HepG2 (cell line): ENCODE results near the gene AXIN1. TPM values are rescaled to one million over a fixed set of nuclear protein-coding genes. Genes with fewer than 3 reads are reported as not detected.
A peak's percentile ranks its signal among the peaks of the same experiment; 100 is the strongest.

Source experiments
- AGO2 ChIP-seq: fragments of 200-400 bp; formaldehyde crosslinking; optimal IDR thresholded peaks from 2 replicates; pipeline ENCODE3; 2017; ENCODE audit warnings: mild to moderate bottlenecking, low read depth, low read length, moderate library complexity
- CEBPG ChIP-seq: IDR thresholded peaks from 2 replicates; pipeline ENCODE4 v1.6.1; 2016
- CENPX ChIP-seq: sonication (generic); formaldehyde crosslinking; IDR thresholded peaks from 2 replicates; pipeline ENCODE4 v1.9.0; 2021; ENCODE audit warnings: mild to moderate bottlenecking, missing genetic modification reagents, moderate library complexity
- ELK4 ChIP-seq: sonication (generic); formaldehyde crosslinking; IDR thresholded peaks from 2 replicates; pipeline ENCODE4 v1.9.0; 2021; ENCODE audit warnings: missing genetic modification reagents, borderline replicate concordance
- FOSL1 ChIP-seq: sonication (generic); formaldehyde crosslinking; IDR thresholded peaks from 2 replicates; pipeline ENCODE4 v1.9.0; 2021; ENCODE audit warnings: missing genetic modification reagents, borderline replicate concordance
- NCOA2 ChIP-seq: sonication (generic); formaldehyde crosslinking; IDR thresholded peaks from 2 replicates; pipeline ENCODE4 v1.8.0; 2022; ENCODE audit warnings: inconsistent platforms
- NFYC ChIP-seq: IDR thresholded peaks from 2 replicates; pipeline ENCODE4 v1.6.1; 2016; ENCODE audit warnings: missing genetic modification reagents, missing compliant biosample characterization
- SMYD3 ChIP-seq: sonication (generic); formaldehyde crosslinking; IDR thresholded peaks from 2 replicates; pipeline ENCODE4 v1.8.1; 2023; ENCODE audit warnings: mild to moderate bottlenecking, missing genetic modification reagents
- TFE3 ChIP-seq: IDR thresholded peaks from 2 replicates; pipeline ENCODE4 v1.6.1; 2016
- ZNF781 ChIP-seq: sonication (generic); formaldehyde crosslinking; IDR thresholded peaks from 2 replicates; pipeline ENCODE4 v1.5.1; 2020; ENCODE audit warnings: borderline replicate concordance, mild to moderate bottlenecking, missing genetic modification reagents; ENCODE audit errors: not compliant biosample characterization
- polyA plus RNA-seq, 8 experiments: library from polyadenylated mRNA; depleted of rRNA in 3 of 8; stranded (reverse) in 7 of 8; unstranded in 1 of 8; fragments of >200 nt; fragmentation: Illumina TruSeq in 4 of 8; extraction: Trizol in 4 of 8; gene quantifications; 2 replicates each; pipeline versions ENCODE4 v1.2.1 to v1.2.3, GENCODE V29; 2011 to 2016; ENCODE audit warnings: low read depth in 4 of 8, missing spikeins in 1 of 8, mixed read lengths in 1 of 8; ENCODE audit not compliant: insufficient read depth in 1 of 8
- total RNA-seq, 5 experiments: library from RNA; depleted of rRNA; stranded (reverse); fragments of >200 nt; fragmentation: Illumina TruSeq; extraction: Trizol; gene quantifications; 2 replicates each; pipeline ENCODE4 v1.2.3, GENCODE V29; 2016; ENCODE audit warnings: low read depth in 1 of 5
- TF ChIP-seq, protein P1 (sequence below): sonication (generic); formaldehyde crosslinking; conservative IDR thresholded peaks from 2 replicates; pipeline ENCODE4 v1.4.0; 2020; ENCODE audit warnings: missing genetic modification reagents
- TF ChIP-seq, protein P2 (sequence below): sonication (generic); formaldehyde crosslinking; conservative IDR thresholded peaks from 2 replicates; pipeline ENCODE4 v1.8.0; 2022; ENCODE audit warnings: mild to moderate bottlenecking, moderate library complexity, missing genetic modification reagents
- TF ChIP-seq, protein P3 (sequence below): sonication (generic); formaldehyde crosslinking; IDR thresholded peaks from 2 replicates; pipeline ENCODE4 v1.4.0; 2020; ENCODE audit warnings: missing genetic modification reagents
- TF ChIP-seq, protein P4 (sequence below): sonication (generic); formaldehyde crosslinking; IDR thresholded peaks from 2 replicates; pipeline ENCODE4 v1.4.0; 2020; ENCODE audit warnings: mild to moderate bottlenecking, low read depth, missing genetic modification reagents

The AXIN1 gene
- total and polyA plus RNA-seq, 2 of the 13 experiments (the other 11 are each of a cell fraction or from before 2014, with no cell fraction given) = 24.0 to 26.0 TPM

GRCh38 chr16:342455-343213, 9.9 kb downstream of the AXIN1 start (continued):
- TF ChIP-seq, protein P1, sequence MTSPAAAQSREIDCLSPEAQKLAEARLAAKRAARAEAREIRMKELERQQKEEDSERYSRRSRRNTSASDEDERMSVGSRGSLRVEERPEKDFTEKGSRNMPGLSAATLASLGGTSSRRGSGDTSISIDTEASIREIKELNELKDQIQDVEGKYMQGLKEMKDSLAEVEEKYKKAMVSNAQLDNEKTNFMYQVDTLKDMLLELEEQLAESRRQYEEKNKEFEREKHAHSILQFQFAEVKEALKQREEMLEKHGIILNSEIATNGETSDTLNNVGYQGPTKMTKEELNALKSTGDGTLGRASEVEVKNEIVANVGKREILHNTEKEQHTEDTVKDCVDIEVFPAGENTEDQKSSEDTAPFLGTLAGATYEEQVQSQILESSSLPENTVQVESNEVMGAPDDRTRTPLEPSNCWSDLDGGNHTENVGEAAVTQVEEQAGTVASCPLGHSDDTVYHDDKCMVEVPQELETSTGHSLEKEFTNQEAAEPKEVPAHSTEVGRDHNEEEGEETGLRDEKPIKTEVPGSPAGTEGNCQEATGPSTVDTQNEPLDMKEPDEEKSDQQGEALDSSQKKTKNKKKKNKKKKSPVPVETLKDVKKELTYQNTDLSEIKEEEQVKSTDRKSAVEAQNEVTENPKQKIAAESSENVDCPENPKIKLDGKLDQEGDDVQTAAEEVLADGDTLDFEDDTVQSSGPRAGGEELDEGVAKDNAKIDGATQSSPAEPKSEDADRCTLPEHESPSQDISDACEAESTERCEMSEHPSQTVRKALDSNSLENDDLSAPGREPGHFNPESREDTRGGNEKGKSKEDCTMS (CRISPR knock-in tag) = 0 out of 2 replicates have a peak, but pooled peaks have one; percentile 60
- TF ChIP-seq NFYC (peak; percentile 24; the same call in 1 of the 2 replicates), SMYD3 (CRISPR knock-in tag) (no peak), FOSL1 (CRISPR knock-in tag) (no peak), NCOA2 (peak; percentile 51; the same call in 1 of the 2 replicates), AGO2 (peak; percentile 89), ZNF781 (CRISPR knock-in tag) (peak; percentile 46), CEBPG (no peak), TFE3 (CRISPR knock-in tag) (peak; percentile 82), ELK4 (CRISPR knock-in tag) (no peak), CENPX (CRISPR knock-in tag) (no peak)
- TF ChIP-seq, protein P2, sequence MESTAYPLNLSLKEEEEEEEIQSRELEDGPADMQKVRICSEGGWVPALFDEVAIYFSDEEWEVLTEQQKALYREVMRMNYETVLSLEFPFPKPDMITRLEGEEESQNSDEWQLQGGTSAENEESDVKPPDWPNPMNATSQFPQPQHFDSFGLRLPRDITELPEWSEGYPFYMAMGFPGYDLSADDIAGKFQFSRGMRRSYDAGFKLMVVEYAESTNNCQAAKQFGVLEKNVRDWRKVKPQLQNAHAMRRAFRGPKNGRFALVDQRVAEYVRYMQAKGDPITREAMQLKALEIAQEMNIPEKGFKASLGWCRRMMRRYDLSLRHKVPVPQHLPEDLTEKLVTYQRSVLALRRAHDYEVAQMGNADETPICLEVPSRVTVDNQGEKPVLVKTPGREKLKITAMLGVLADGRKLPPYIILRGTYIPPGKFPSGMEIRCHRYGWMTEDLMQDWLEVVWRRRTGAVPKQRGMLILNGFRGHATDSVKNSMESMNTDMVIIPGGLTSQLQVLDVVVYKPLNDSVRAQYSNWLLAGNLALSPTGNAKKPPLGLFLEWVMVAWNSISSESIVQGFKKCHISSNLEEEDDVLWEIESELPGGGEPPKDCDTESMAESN = no peak; the same call in 1 of the 2 replicates
- TF ChIP-seq, protein P3, sequence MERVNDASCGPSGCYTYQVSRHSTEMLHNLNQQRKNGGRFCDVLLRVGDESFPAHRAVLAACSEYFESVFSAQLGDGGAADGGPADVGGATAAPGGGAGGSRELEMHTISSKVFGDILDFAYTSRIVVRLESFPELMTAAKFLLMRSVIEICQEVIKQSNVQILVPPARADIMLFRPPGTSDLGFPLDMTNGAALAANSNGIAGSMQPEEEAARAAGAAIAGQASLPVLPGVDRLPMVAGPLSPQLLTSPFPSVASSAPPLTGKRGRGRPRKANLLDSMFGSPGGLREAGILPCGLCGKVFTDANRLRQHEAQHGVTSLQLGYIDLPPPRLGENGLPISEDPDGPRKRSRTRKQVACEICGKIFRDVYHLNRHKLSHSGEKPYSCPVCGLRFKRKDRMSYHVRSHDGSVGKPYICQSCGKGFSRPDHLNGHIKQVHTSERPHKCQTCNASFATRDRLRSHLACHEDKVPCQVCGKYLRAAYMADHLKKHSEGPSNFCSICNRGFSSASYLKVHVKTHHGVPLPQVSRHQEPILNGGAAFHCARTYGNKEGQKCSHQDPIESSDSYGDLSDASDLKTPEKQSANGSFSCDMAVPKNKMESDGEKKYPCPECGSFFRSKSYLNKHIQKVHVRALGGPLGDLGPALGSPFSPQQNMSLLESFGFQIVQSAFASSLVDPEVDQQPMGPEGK (CRISPR knock-in tag) = peak; percentile 74
- TF ChIP-seq, protein P4, sequence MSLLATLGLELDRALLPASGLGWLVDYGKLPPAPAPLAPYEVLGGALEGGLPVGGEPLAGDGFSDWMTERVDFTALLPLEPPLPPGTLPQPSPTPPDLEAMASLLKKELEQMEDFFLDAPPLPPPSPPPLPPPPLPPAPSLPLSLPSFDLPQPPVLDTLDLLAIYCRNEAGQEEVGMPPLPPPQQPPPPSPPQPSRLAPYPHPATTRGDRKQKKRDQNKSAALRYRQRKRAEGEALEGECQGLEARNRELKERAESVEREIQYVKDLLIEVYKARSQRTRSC (CRISPR knock-in tag) = no peak
